GM21619 (cell line): Measurements from ENCODE around the gene CDK12.
"Not testable (repeated sequence)": the region's sequence is repeated elsewhere in the genome, so short reads cannot be mapped to it uniquely, and the experiment has no call there.

Experiments
- ATAC-seq: cut with Tn5 transposase; IDR thresholded peaks from one replicate; pipeline ENCODE4 v1.9.1; 2021; ENCODE audit not compliant: unreplicated experiment

CDK12 gene

GRCh38 chr17:39461113-39461925 lies at the start of gene CDK12:
TSS of gene CDK12 (plus strand) at chr17:39461486. CDS start at chr17:39462072, 586 bp downstream.
- ATAC-seq: peak; percentile 72

- ATAC-seq: no peak
Measured at GRCh38 chr17:39416141-39416540, 45.1 kb upstream of the CDK12 start.

- no peak for ATAC-seq
Measured at GRCh38 chr17:39429600-39429999, 31.7 kb upstream of the CDK12 start.

GRCh38 chr17:39439868-39440267 lies 21.4 kb upstream of the CDK12 start:
- ATAC-seq: not testable (repeated sequence)

- ATAC-seq: no peak
Measured at GRCh38 chr17:39443326-39443725, 18.0 kb upstream of the CDK12 start.

GRCh38 chr17:39447561-39447960 lies 13.7 kb upstream of the CDK12 start:
- ATAC-seq: no peak

- no peak for ATAC-seq
Measured at GRCh38 chr17:39450051-39450450, 11.2 kb upstream of the CDK12 start.

GRCh38 chr17:39450847-39451581 lies 10.3 kb upstream of the CDK12 start, which contains the start of gene MED1:
TSS of gene MED1 (minus strand) at chr17:39451263. CDS start at chr17:39451062, 201 bp downstream.
- peak; percentile 95 for ATAC-seq

GRCh38 chr17:39455919-39456318 lies 5.4 kb upstream of the CDK12 start:
- no peak for ATAC-seq

- ATAC-seq: peak; percentile 6
Measured at GRCh38 chr17:39461926-39462569, 762 bp downstream of the CDK12 start.

GRCh38 chr17:39462631-39463375 lies 1.5 kb downstream of the CDK12 start:
- ATAC-seq: no peak

- ATAC-seq: not testable (repeated sequence)
Measured at GRCh38 chr17:39464639-39465181, 3.4 kb downstream of the CDK12 start.

- not testable (repeated sequence) for ATAC-seq
Measured at GRCh38 chr17:39468610-39469009, 7.3 kb downstream of the CDK12 start.

- ATAC-seq: no peak
Measured at GRCh38 chr17:39473310-39473709, 12.0 kb downstream of the CDK12 start.

- ATAC-seq: not testable (repeated sequence)
Measured at GRCh38 chr17:39479631-39480030, 18.3 kb downstream of the CDK12 start.

- no peak for ATAC-seq
Measured at GRCh38 chr17:39483506-39483905, 22.2 kb downstream of the CDK12 start.

GRCh38 chr17:39484178-39484577 lies 22.9 kb downstream of the CDK12 start:
- no peak for ATAC-seq

GRCh38 chr17:39485555-39485954 lies 24.3 kb downstream of the CDK12 start:
- no peak for ATAC-seq

GRCh38 chr17:39486242-39486641 lies 25.0 kb downstream of the CDK12 start:
- ATAC-seq: no peak

- ATAC-seq: not testable (repeated sequence)
Measured at GRCh38 chr17:39487490-39487889, 26.2 kb downstream of the CDK12 start.
